Hypothalamus (tissue), 51 donors: ENCODE data around the gene GNA12.
"Not testable (repeated sequence)": the region's sequence is repeated elsewhere in the genome, so short reads cannot be mapped to it uniquely, and the experiment has no call there.

Experiments used
- DNase-seq, 51 donors: peaks; one replicate each; lab custom pipeline; 2025; lab: John Stamatoyannopoulos, UW

The GNA12 gene

DNA sequence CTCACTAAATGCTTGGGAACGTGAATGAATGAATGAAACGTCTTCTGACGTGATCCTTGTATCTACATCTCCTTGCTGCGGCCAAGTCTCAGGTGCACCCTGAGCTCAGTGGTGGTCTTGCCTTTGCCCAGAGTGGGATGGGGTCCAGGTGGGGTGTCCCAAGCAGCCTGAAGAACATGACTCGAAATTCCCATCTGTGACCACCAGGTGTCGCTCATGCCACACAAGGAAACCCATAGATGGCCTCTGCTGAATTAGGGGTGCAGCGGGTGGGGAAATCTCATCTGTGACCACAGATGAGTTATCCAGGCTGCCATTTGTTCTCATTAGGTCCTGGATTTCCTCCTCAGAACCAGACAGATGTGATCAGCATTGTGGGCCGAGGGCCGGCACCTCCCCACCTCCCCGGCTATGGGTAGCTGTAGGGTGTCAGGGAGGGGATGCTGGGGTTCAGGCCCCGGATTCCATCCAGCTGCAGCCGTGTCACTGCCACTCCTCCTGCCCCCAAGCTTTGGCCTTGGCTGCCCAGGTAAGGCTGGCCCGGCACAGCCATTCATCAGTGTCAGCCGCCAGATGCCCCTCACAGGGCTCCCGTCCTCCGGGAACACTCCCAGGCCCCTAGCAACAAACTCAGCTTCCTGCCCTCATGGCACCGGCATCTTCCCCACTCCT, 21.0 kb upstream of the GNA12 start:
- DNase-seq = peak in 38 of 51 donors; percentile 8 to 72 (median 42)

DNA sequence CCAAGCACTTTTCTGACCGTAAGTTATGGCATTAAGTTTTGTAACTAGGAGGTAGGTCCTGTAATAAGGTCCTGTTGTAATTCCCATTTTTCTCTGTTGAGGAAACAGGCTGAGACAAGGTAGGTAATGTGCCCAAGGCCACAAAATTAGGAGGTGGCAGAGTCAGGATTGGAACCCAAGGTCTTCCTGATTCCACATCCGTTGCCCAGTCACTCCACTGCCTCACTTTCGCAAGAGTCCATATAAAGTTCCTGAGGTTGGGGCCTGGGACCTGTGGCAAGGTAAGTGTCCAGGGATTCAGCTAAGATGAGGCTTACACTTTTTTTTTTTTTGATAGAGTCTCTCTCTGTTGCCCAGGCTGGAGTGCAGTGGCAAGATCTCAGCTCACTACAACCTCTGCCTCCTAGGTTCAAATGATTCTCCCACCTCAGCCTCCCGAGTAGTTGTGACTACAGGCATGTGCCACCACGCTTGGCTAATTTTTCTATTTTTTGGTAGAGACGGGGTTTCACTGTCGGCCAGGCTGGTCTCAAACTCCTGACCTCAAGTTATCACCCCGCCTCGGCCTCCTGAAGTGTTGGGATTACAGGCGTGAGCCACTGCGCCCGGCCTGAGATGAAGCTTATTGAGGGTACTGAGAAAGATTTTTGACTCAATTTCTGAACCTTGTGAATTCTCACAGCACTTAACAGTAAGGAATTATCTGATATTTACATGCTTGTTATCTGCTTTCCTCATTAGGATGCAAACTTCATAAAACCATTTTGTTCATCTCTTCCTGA, 20.3 kb upstream of the GNA12 start:
- no peak for DNase-seq

DNA sequence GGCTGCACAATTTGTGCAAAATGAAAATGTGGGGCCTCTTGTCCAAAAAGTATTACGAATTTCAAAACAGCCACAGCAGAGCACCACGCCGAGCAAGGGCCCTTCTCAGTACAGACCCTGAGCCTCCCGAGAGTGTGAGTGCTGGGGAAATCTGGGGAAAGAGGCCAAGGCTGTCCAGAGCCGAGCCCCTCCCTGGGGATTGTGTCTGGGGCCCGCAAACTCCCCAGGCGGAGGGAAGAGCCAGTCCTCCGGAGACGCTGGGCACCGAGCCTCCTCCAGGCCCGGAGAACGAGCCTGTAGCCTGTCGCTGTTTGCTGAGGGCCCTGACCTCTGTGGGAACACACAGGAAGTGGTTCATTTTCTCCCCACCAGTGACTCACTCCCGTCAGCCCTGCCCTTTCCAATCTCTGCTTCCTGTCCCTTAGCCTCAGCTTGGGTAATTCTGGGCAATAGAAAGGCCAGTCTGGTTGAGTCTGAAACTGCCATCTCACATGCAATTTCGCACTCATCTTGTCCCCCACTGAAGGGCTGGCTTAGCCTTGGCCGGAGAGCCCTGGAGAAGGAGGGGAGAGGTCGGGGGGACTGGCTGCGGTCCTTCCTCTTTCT, 19.5 kb upstream of the GNA12 start:
- DNase-seq = peak in 30 of 51 donors; percentile 14 to 63 (median 32)

DNA sequence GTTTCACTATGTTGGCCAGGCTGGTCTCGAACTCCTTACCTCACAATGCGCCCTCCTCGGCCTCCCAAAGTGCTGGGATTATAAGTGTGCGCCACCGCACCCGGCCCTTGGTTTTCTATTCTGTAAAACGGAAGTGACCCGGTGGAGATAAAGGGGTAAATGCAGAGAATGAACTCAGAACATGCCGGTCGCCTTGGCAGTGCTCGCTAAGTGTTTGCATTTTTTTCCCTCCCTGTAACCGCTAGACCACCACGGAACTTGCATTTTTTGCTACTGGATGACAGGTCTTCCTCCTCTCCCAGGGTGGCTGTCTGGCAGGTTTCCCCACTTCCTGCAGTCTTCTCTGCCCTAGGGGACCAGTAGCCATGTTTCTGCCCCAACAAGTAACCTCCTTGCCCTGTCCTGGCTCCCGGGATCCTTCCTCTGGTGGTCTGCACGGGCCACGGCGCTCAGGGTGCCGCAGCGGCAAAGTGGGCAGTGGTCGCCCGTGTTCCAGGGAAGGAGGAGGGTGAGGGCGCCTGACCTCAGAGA, 18.8 kb upstream of the GNA12 start:
- DNase-seq = no peak

- no peak for DNase-seq
These were observed 17.4 kb upstream of the GNA12 start for GRCh38 chr7:2861509-2861908.

GRCh38 chr7:2860627-2861133, 16.6 kb upstream of the GNA12 start:
- DNase-seq = no peak

GRCh38 chr7:2859952-2860351, 15.8 kb upstream of the GNA12 start:
- DNase-seq = no peak

DNA sequence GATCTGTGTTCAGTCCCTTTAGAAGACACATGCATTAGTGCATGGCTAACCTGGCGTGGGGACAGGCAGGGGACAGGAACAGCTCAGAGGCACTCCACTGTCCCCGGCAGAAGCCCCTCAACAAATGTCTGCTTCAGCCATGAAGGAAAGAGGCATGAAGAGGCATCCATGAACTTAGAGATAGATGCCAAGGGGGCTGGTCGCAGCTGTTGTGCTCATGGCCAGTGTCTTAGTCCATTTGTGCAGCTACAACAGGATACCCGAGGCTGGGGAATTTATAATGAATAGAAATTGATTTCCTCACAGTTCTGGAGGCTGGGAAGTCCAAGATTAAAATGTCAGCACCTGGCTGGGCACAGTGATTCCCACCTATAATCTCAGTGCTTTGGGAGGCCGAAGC, 14.5 kb upstream of the GNA12 start:
- DNase-seq = no peak

DNA sequence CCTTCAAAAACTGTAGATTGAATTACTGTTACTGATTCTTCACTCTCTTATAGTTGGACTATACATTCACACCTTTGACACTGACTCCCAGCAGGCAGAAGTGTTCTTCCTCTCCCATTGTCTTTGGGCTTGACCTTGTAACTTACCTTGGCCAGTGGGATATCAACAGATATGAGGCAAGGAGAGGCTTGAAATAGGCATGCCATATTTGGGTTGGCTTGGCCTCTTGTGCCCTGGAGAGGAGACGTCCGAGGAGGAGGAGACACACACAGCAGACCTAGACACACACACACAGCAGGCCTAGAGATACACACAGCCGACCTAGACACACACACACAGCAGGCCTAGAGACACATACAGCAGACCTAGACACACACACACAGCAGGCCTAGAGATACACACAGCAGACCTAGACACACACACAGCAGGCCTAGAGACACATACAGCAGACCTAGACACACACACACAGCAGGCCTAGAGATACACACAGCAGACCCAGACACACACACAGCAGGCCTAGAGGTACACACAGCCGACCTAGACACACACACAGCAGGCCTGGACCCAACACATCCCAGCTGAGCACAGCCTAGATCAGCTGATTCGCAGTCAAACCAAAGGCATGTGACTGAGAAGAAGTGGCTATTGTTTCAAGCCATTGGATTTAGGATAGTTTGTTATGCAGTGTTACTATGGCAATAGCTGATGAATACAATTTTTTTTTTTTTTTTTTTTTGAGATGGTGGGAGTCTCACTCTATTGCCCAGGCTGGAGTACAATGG, 12.5 kb upstream of the GNA12 start:
- no peak for DNase-seq

GRCh38 chr7:2855386-2855785, 11.3 kb upstream of the GNA12 start:
- DNase-seq = no peak

DNA sequence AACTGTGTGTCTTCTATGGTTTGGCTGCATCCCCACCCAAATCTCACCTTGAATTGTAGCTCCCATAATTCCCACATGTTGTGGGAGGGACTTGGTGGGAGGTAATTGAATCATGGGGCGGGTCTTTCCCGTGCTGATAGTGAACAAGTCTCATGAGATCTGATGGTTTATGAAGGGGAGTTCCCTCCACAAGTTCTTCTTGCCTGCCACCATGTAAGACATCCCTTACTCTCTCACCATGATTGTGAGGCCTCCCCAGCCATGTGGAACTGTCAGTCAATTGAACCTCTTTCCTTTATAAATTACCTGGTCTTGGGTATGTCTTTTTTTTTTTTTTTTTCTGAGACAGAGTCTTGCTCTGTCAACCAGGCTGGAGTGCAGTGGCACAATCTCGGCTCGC, 9.4 kb upstream of the GNA12 start:
- not testable (repeated sequence) for DNase-seq

GRCh38 chr7:2853147-2853546, 9.0 kb upstream of the GNA12 start:
- no peak for DNase-seq

- no peak for DNase-seq
These were observed 7.4 kb upstream of the GNA12 start for GRCh38 chr7:2851497-2851896.

DNA sequence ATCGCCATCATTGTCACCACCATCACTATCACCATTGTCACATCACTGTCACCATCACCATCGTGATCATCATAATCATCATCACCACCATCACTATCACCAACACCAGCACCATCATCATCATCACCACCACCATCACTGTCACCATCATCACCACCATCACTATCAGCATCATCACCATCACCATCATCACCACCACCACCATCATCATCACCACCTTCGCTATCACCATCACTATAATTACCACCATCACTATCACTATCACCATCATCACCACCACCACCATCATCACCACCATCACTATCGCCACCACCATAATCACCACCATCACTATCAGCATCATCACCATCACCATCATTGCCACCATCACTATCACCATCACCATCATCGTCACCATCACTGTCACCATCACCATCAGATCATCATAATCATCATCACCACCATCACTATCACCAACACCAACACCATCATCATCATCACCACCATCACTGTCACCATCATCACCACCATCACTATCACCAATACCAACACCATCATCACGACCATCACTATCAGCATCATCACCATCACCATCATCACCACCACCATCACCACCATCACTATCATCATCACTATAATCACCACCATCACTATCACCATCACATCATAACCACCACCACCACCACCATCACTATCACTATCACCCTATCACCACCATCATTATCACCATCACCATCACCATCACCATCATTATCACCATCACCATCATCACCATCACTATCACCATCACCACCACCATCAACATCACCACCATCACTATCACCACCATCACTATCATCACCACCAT, 6.0 kb upstream of the GNA12 start:
- no peak for DNase-seq

GRCh38 chr7:2845034-2845592, 1.0 kb upstream of the GNA12 start:
- no peak for DNase-seq

DNA sequence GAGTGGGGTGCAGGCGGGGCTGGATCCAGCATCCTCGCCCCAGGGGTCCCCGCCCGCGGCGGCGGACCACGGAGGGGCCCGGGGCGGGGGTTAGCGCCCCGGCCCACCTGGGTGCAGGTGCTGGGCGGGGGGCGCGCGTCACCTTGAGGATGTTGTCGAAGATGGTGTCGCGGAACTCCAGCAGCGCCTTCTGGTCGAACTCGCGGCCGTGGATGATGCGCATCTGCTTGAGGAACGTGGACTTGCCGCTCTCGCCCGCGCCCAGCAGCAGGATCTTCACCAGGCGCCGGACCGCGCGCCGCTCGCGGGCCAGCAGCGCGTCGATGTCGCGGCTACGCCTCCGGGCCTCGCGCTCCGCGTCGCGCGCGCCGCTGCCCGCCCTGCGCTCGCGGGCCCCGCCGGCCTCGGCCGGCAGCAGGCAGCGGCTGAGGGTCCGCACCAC, 376 bp downstream of the GNA12 start:
- DNase-seq = peak in 4 of 51 donors; percentile 24 to 45 (median 36)

DNA sequence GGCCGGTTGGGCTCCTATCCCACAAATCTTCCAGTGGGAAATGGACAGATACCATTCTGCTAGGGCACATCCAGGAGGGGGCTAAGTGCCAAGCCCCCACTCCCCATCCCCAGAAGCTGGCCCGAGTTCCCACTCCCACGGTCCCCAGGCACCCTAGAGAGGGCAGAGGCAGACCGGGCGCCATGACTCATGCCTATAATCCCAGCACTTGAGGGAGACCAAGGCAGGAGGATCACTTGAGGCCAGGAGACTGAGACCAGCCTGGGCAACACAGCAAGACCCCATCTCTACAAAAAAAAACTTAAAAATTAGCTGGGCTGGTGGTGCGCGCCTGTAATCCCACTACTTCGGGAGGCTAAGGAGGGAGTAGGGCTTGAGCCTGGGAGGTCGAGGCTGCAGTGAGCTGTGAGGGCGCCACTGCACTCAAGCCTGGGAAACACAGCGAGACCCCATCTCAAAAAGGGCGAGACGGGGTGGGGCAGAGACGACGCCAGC, 870 bp downstream of the GNA12 start:
- no peak for DNase-seq

GRCh38 chr7:2841907-2842306, 2.2 kb downstream of the GNA12 start:
- DNase-seq = no peak

DNA sequence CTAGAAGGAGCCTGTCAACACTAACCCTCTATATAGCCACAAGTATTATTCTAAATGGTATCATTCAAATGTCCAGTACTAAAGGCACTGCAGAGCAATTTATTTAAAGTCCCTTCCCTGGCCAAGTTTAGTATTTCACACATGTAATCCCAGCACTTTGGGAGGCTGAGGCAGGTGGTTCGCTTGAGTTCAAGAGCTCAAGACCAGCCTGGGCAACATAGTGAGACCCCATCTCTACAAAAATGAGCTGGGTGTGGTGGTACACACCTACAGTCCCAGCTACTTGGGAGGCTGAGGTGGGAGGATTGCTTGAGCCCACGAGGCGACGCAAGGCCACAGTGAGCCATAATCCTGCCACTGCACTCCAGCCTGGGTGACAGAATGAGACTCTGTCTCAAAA, 3.6 kb downstream of the GNA12 start:
- no peak for DNase-seq
